Measurements from ENCODE around the gene PLA2G15. TPM values are rescaled to one million over a fixed set of nuclear protein-coding genes. Genes with fewer than 3 reads are reported as not detected.

PLA2G15 gene
- total RNA-seq, 3 donors from 2014 or later (not counting 1 experiment from before 2014, with no cell fraction given), result 5.6 to 13.0 (median 12.7) TPM

GRCh38 chr16:68230956-68231355 is 14.2 kb upstream of the PLA2G15 start:
- Histone ChIP-seq H3K36me3 (ENCODE audit: control insufficient read depth, insufficient read depth, low read length) (peaks cover 32% of the 10 kb centered on the region), H3K27me3 (ENCODE audit: control insufficient read depth, insufficient read depth, low read length) (no peaks in the 10 kb centered on the region), H3K9me3 (ENCODE audit: control insufficient read depth, insufficient read depth, low read length) (no peaks in the 10 kb centered on the region), H3K27ac (ENCODE audit: low read length) (no peak overlapping the region), H3K4me3 (ENCODE audit: low read length) (no peak overlapping the region), H3K4me1 (ENCODE audit: control insufficient read depth, insufficient read depth, low read length) (peaks cover 9% of the 10 kb centered on the region)
- WGBS (ENCODE audit: insufficient coverage), result 96% methylated on average over 12 of the region's 12 CpGs
- H3K9me3 Mint-ChIP-seq, result no peaks in the 10 kb centered on the region
- intact Hi-C loops (cut with micrococcal nuclease), result no loop called here
- no peaks in the 10 kb centered on the region for H3K36me3 Mint-ChIP-seq
- no peak overlapping the region for H3K27ac Mint-ChIP-seq
- no peaks in the 10 kb centered on the region for H3K27me3 Mint-ChIP-seq (ENCODE audit: low read depth in 2 of 2)
- DNase-seq (no peak), ATAC-seq (no peak)
- no peak overlapping the region for H3K4me3 Mint-ChIP-seq
- peaks cover 21 to 35% of the 10 kb centered on the region in 2 donors for H3K4me1 Mint-ChIP-seq
- TF ChIP-seq CTCF (IDR thresholded peaks at IDR 0.05), result no peak

- ATAC-seq (no peak), DNase-seq (no peak)
- Histone ChIP-seq H3K4me3 (ENCODE audit: low read length) (no peak overlapping the region), H3K27me3 (ENCODE audit: control insufficient read depth, insufficient read depth, low read length) (no peaks in the 10 kb centered on the region), H3K4me1 (ENCODE audit: control insufficient read depth, insufficient read depth, low read length) (peaks cover 14% of the 10 kb centered on the region), H3K36me3 (ENCODE audit: control insufficient read depth, insufficient read depth, low read length) (peaks cover 26% of the 10 kb centered on the region), H3K9me3 (ENCODE audit: control insufficient read depth, insufficient read depth, low read length) (no peaks in the 10 kb centered on the region), H3K27ac (ENCODE audit: low read length) (no peak overlapping the region)
- Mint-ChIP-seq H3K36me3 (no peaks in the 10 kb centered on the region), H3K27me3 (ENCODE audit: low read depth in 2 of 2) (no peaks in the 10 kb centered on the region), H3K9me3 (no peaks in the 10 kb centered on the region), H3K27ac (no peak overlapping the region), H3K4me1 (peaks cover 25 to 40% of the 10 kb centered on the region in 2 donors), H3K4me3 (no peak overlapping the region)
- intact Hi-C loops (cut with micrococcal nuclease), result no loop called here
- no peak for TF ChIP-seq CTCF (IDR thresholded peaks at IDR 0.05)
- WGBS (ENCODE audit: insufficient coverage), result 94% methylated on average over 26 of the region's 26 CpGs
Measured at GRCh38 chr16:68231384-68232136, 13.6 kb upstream of the PLA2G15 start.

- 80% methylated on average over 16 of the region's 16 CpGs for WGBS (ENCODE audit: insufficient coverage)
- no peak for ATAC-seq
- Mint-ChIP-seq H3K4me1 (peaks cover 27 to 42% of the 10 kb centered on the region in 2 donors), H3K27ac (peak overlapping the region; percentile 58 to 74), H3K27me3 (ENCODE audit: low read depth in 2 of 2) (no peaks in the 10 kb centered on the region), H3K36me3 (no peaks in the 10 kb centered on the region), H3K9me3 (no peaks in the 10 kb centered on the region), H3K4me3 (no peak overlapping the region)
- DNase-seq, result peak in 1 of 2 donors; percentile 28
- intact Hi-C loops (cut with micrococcal nuclease), result no loop called here
- H3K27me3 ChIP-seq (ENCODE audit: control insufficient read depth, insufficient read depth, low read length), result no peaks in the 10 kb centered on the region
- H3K4me1 ChIP-seq (ENCODE audit: control insufficient read depth, insufficient read depth, low read length), result peaks cover 19% of the 10 kb centered on the region
- H3K4me3 ChIP-seq (ENCODE audit: low read length), result no peak overlapping the region
- no peaks in the 10 kb centered on the region for H3K9me3 ChIP-seq (ENCODE audit: control insufficient read depth, insufficient read depth, low read length)
- no peak overlapping the region for H3K27ac ChIP-seq (ENCODE audit: low read length)
- peaks cover 21% of the 10 kb centered on the region for H3K36me3 ChIP-seq (ENCODE audit: control insufficient read depth, insufficient read depth, low read length)
- TF ChIP-seq CTCF (IDR thresholded peaks at IDR 0.05), result no peak
Measured at GRCh38 chr16:68232335-68232734, 12.8 kb upstream of the PLA2G15 start.
